ENCODE results near the gene ZFYVE28. TPM values are rescaled to one million over a fixed set of nuclear protein-coding genes. Genes with fewer than 3 reads are reported as not detected.
"Not testable (repeated sequence)": the region's sequence is repeated elsewhere in the genome, so short reads cannot be mapped to it uniquely, and the experiment has no call there.

Gene ZFYVE28
- total RNA-seq = 4.4 and 4.7 TPM in 2 replicates

GRCh38 chr4:2417765-2418649 is at the start of gene ZFYVE28:
TSS of gene ZFYVE28 (minus strand) at chr4:2418645. CDS start at chr4:2418323, 322 bp downstream.
- Mint-ChIP-seq H3K36me3 (ENCODE audit: low read depth) (peaks cover 2% of the 10 kb centered on the region), H3K9me3 (no peaks in the 10 kb centered on the region), H3K4me3 (peak within 1 kb of the TSS; percentile 91), H3K4me1 (peaks cover 44% of the 10 kb centered on the region), H3K27ac (peak within 1 kb of the TSS; percentile 86), H3K27me3 (peaks cover 59% of the 10 kb centered on the region)
- no peak for DNase-seq
- intact Hi-C loops (cut with micrococcal nuclease) = loop anchor here (1.0 to 10.0 kb wide), 7 partner anchors 51 to 563 kb away; partner anchors contain the start of genes FAM193A, GRK4, HAUS3 and LETM1

- H3K36me3 Mint-ChIP-seq (ENCODE audit: low read depth) = peaks cover 13% of the 10 kb centered on the region
- peaks cover 19% of the 10 kb centered on the region for H3K4me1 Mint-ChIP-seq
- DNase-seq, H3K4me3 Mint-ChIP-seq, H3K9me3 Mint-ChIP-seq, H3K27ac Mint-ChIP-seq: not testable (repeated sequence)
- H3K27me3 Mint-ChIP-seq = peaks cover 19% of the 10 kb centered on the region
- intact Hi-C loops (cut with micrococcal nuclease) = loop anchor here (5.0 kb wide), 2 partner anchors 183 to 743 kb away; partner anchors contain the start of genes TACC3 and TMEM129
Observed at GRCh38 chr4:2465544-2465943, 47.1 kb upstream of the ZFYVE28 start.

GRCh38 chr4:2465032-2465431 is 46.6 kb upstream of the ZFYVE28 start:
- peaks cover 9% of the 10 kb centered on the region for H3K36me3 Mint-ChIP-seq (ENCODE audit: low read depth)
- H3K4me3 Mint-ChIP-seq = no peak overlapping the region
- DNase-seq = no peak
- peaks cover 19% of the 10 kb centered on the region for H3K27me3 Mint-ChIP-seq
- intact Hi-C loops (cut with micrococcal nuclease) = loop anchor here (5.0 kb wide), 2 partner anchors 183 to 743 kb away; partner anchors contain the start of genes TACC3 and TMEM129
- H3K27ac Mint-ChIP-seq = no peak overlapping the region
- no peaks in the 10 kb centered on the region for H3K9me3 Mint-ChIP-seq
- peaks cover 16% of the 10 kb centered on the region for H3K4me1 Mint-ChIP-seq

- Mint-ChIP-seq H3K4me3 (peak overlapping the region; percentile 77), H3K27me3 (peaks cover 17% of the 10 kb centered on the region), H3K9me3 (no peaks in the 10 kb centered on the region), H3K4me1 (peaks cover 14% of the 10 kb centered on the region), H3K27ac (no peak overlapping the region), H3K36me3 (ENCODE audit: low read depth) (peaks cover 2% of the 10 kb centered on the region)
- no peak for DNase-seq
- intact Hi-C loops (cut with micrococcal nuclease) = loop anchor here (1.0 kb wide), 1 partner anchor 243 kb away; no protein-coding TSS in a partner anchor
Observed at GRCh38 chr4:2462992-2463762, 44.7 kb upstream of the ZFYVE28 start.

GRCh38 chr4:2462218-2462991 is 44.0 kb upstream of the ZFYVE28 start:
- no peaks in the 10 kb centered on the region for H3K36me3 Mint-ChIP-seq (ENCODE audit: low read depth)
- peak overlapping the region; percentile 76 for H3K27ac Mint-ChIP-seq

GRCh38 chr4:2461246-2461960 is 43.0 kb upstream of the ZFYVE28 start:
- intact Hi-C loops (cut with micrococcal nuclease) = no loop called here
- Mint-ChIP-seq H3K36me3 (ENCODE audit: low read depth) (no peaks in the 10 kb centered on the region), H3K27ac (no peak overlapping the region), H3K4me1 (peaks cover 8% of the 10 kb centered on the region), H3K27me3 (peaks cover 17% of the 10 kb centered on the region), H3K4me3 (peak overlapping the region; percentile 77), H3K9me3 (no peaks in the 10 kb centered on the region)
- no peak for DNase-seq

More at GRCh38 chr4:2462218-2462991, 44.0 kb upstream of the ZFYVE28 start:
- intact Hi-C loops (cut with micrococcal nuclease) = no loop called here
- Mint-ChIP-seq H3K9me3 (no peaks in the 10 kb centered on the region), H3K4me3 (peak overlapping the region; percentile 77), H3K27me3 (peaks cover 17% of the 10 kb centered on the region), H3K4me1 (peaks cover 9% of the 10 kb centered on the region)
- peak; percentile 91 for DNase-seq

GRCh38 chr4:2459589-2460349 is 41.3 kb upstream of the ZFYVE28 start:
- Mint-ChIP-seq H3K9me3 (no peaks in the 10 kb centered on the region), H3K27me3 (peaks cover 17% of the 10 kb centered on the region), H3K36me3 (ENCODE audit: low read depth) (no peaks in the 10 kb centered on the region), H3K4me3 (no peak overlapping the region), H3K4me1 (peaks cover 8% of the 10 kb centered on the region), H3K27ac (no peak overlapping the region)
- DNase-seq = no peak
- intact Hi-C loops (cut with micrococcal nuclease) = no loop called here

- Mint-ChIP-seq H3K27ac (no peak overlapping the region), H3K27me3 (peaks cover 15% of the 10 kb centered on the region), H3K9me3 (no peaks in the 10 kb centered on the region), H3K4me3 (no peak overlapping the region), H3K36me3 (ENCODE audit: low read depth) (no peaks in the 10 kb centered on the region), H3K4me1 (peaks cover 8% of the 10 kb centered on the region)
- intact Hi-C loops (cut with micrococcal nuclease) = no loop called here
- DNase-seq = no peak
Observed at GRCh38 chr4:2458546-2459491, 40.4 kb upstream of the ZFYVE28 start.

GRCh38 chr4:2457481-2458295 is 39.2 kb upstream of the ZFYVE28 start:
- Mint-ChIP-seq H3K27me3 (peaks cover 12% of the 10 kb centered on the region), H3K4me1 (peaks cover 4% of the 10 kb centered on the region), H3K4me3 (no peak overlapping the region), H3K27ac (no peak overlapping the region), H3K36me3 (ENCODE audit: low read depth) (no peaks in the 10 kb centered on the region), H3K9me3 (no peaks in the 10 kb centered on the region)
- intact Hi-C loops (cut with micrococcal nuclease) = no loop called here
- DNase-seq = no peak

- H3K9me3 Mint-ChIP-seq = no peaks in the 10 kb centered on the region
- H3K36me3 Mint-ChIP-seq (ENCODE audit: low read depth) = no peaks in the 10 kb centered on the region
- H3K4me1 Mint-ChIP-seq = no peaks in the 10 kb centered on the region
- H3K27me3 Mint-ChIP-seq = no peaks in the 10 kb centered on the region
- no peak overlapping the region for H3K27ac Mint-ChIP-seq
- DNase-seq = no peak
- H3K4me3 Mint-ChIP-seq = no peak overlapping the region
- intact Hi-C loops (cut with micrococcal nuclease) = no loop called here
Observed at GRCh38 chr4:2451821-2452785, 33.7 kb upstream of the ZFYVE28 start.

Data from activated CD4-positive, alpha-beta T cell treated with anti-CD3 and anti-CD28 coated beads, Interleukin-2, amount 10 ng/mL, durations not matched to agents 24 days and 14 days (primary cell).